22Rv1 (cell line): ENCODE results near the gene KLHL8.

Experiments
- CTCF ChIP-seq: fragments of 450-650 bp; IDR thresholded peaks from 2 replicates; pipeline ENCODE4 v1.5.1; 2017; ENCODE audit warnings: mild to moderate bottlenecking
- ZFX ChIP-seq: fragments of 450-650 bp; IDR thresholded peaks from 2 replicates; pipeline ENCODE4 v1.6.1; 2017; ENCODE audit warnings: antibody characterized with exemption, borderline replicate concordance

GRCh38 chr4:87188048-87188447, 32.4 kb downstream of the KLHL8 start:
- TF ChIP-seq CTCF (no peak), ZFX (no peak)
